ENCODE measurements around the gene CDO1. TPM values are rescaled to one million over a fixed set of nuclear protein-coding genes. Genes with fewer than 3 reads are reported as not detected.

CDO1 gene
- total and polyA plus RNA-seq, 2 of the 8 experiments (the other 6 are each of a cell fraction or from before 2014, with no cell fraction given): 26.1 to 29.5 TPM

GRCh38 chr5:115807654-115808052 is 8.8 kb downstream of the CDO1 start (continued):
- no peak for TF ChIP-seq CHD7 (IDR thresholded peaks at IDR 0.05; ENCODE audit: insufficient replicate concordance, low read length)
- TF ChIP-seq MAFK (IDR thresholded peaks at IDR 0.05; ENCODE audit: low read depth, low read length): no peak
- TF ChIP-seq HDAC2 (IDR thresholded peaks at IDR 0.05; ENCODE audit: borderline replicate concordance in 1 of 2, low read depth in 2 of 2, low read length in 2 of 2): no peak
- no peak for TF ChIP-seq POLR2AphosphoS5 (IDR thresholded peaks at IDR 0.05; ENCODE audit: low read depth, low read length)
- no peak for TF ChIP-seq SP4 (IDR thresholded peaks at IDR 0.05; ENCODE audit: low read length)
